Measurements from ENCODE around the gene KRCC1.
"Not testable (repeated sequence)": the region's sequence is repeated elsewhere in the genome, so short reads cannot be mapped to it uniquely, and the experiment has no call there.

The KRCC1 gene

GRCh38 chr2:88074854-88075292 lies 19.3 kb upstream of the KRCC1 start:
- DNase-seq = no peak

- no peak for DNase-seq
Measured at GRCh38 chr2:88074150-88074549, 18.6 kb upstream of the KRCC1 start.

GRCh38 chr2:88071365-88071764 lies 15.8 kb upstream of the KRCC1 start:
- DNase-seq = no peak

DNA sequence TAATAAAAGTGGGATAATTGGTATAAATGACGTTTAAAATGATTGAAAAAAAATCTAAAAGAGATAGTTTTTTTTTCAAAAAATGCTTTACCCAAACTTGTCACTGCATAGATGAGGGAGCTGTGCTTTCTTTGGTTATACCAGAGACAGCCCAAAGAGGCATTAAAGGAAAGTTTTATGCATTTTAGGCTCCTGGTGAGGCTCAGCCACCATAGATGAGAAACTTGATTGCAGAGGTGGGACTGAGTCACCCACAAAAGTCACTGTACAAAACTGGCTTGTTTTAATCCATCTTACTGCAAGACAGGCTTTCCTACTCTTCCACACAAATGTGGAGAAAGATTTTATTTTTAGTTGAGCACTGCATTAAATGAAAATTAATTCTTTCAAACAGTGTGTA lies 14.5 kb upstream of the KRCC1 start:
- no peak for DNase-seq

- no peak for DNase-seq
Measured at GRCh38 chr2:88069117-88069516, 13.5 kb upstream of the KRCC1 start.

- no peak for DNase-seq
Measured at GRCh38 chr2:88068044-88068443, 12.5 kb upstream of the KRCC1 start.

- DNase-seq = no peak
Measured at GRCh38 chr2:88067598-88067997, 12.0 kb upstream of the KRCC1 start, which contains the start of gene SMYD1. Gene SMYD1 (plus strand): TSS chr2:88067825. CDS start chr2:88067865, 40 bp downstream.

GRCh38 chr2:88067189-88067588 lies 11.6 kb upstream of the KRCC1 start:
- no peak for DNase-seq

GRCh38 chr2:88066543-88066942 lies 11.0 kb upstream of the KRCC1 start:
- no peak for DNase-seq

DNA sequence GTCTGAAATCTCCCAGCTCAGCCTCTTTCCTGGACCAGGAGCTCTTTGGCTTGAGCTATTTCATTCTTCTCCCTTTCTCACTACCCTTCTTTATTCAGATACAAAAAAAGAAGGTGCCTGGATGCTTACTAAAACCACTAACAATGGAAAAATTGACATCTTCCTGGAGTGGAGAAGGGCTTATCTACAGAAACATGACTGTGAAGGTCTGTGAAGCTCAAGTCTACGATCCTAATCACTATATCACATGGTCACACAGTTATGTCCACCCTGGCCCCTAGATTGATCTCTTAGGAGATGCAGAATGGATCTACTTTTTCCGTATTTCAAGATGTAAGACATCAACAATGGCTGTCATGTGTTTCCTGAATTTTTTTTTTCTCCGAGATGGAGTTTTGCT lies 5.7 kb upstream of the KRCC1 start:
- no peak for DNase-seq

DNA sequence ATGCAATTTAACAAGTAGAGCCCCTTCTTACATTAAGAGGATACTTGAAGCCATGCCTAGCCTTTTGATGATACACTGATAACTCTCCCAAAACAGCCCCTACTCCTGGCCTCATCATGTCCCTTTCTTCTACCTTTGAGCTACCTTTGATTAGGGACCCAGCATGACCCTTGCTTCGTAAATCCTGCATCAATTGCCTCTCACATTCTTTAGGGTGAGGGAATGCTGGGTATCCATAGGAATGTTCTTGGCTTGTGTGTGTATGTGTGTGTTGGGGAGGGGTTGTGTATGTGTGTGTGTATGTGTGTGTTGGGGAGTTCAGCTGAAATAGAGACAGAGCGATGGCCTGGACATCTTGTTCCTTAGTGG lies 5.3 kb upstream of the KRCC1 start:
- DNase-seq = no peak

GRCh38 chr2:88059979-88060906 lies 4.7 kb upstream of the KRCC1 start:
- DNase-seq = peak; percentile 47

DNA sequence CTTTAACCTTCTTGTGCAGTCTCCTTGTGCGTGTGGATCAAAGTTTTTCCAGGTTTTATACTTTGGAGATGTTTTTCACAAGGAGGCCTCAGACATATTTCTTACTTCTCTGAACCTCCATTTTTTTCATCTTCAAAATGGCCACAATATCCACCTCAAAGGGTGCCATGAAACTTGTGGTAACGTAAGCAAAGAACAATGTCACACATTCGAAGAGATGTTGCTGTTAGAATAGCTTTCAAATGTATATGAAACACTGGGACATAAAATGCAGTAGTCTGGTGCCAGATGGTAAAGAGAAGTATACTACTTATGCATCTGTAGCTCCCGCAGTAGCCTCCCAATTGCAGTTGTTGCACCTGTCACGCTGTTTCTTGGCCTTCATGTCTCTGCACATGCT lies 2.6 kb upstream of the KRCC1 start:
- no peak for DNase-seq

DNA sequence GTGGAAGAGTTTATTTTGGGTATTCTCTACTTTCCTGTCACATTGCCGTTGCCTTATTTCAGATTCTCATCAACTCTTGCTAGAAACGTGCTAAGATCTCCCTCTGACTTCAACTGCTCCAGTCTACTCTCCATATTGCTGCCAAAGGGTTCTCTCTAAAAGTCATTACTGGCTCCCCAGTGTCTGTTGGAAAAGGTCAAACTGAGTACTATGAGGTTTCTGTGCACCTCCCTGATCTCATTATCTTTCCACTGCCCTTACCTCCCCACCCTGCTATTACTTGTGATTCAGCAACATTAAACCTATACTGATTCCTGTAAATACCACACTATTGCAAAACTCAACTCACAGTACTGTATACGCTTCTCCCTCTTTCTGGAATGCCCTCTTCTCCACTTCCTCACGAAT lies 1.9 kb upstream of the KRCC1 start:
- DNase-seq = no peak

GRCh38 chr2:88054782-88055370 lies 707 bp downstream of the KRCC1 start:
- no peak for DNase-seq

DNA sequence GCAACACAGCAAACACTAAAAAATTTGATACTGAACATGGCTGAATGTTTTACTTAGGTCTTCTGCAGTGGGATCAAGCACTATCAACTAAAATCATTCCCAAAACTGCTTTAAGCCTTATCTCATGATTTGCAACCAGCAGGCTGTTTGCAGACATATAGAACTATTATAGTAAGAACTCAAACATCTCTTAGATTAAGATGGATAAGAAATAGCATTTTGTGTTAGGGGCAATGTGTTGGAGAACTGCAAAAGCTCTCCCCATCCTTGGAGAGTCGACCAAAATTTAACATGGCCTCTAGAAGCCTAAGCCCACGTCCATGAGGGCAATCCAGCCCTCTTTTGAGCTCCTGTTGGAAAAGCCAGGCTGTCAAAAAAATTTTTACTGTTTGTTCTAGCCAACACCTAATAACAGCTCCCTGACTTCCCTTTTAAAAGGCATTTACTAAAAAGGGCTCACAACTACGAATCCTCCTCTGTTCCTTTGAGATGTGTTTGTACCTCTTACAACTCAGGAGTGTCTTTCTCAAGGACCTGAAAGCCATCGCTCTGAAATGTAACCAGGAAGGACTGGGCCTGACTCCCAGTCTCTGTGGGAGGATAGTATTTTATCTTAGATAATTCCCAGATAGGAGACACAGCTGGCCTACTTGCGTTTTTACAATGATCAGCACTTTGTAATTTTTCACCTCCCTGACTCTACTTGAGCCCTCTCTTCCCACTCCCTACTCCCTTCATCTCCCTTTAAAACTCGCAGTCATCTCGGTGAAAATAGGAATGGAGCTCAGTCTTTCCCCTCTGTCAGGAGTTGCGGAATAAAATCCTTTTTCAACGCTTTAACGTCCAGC lies 1.4 kb downstream of the KRCC1 start:
- no peak for DNase-seq

DNA sequence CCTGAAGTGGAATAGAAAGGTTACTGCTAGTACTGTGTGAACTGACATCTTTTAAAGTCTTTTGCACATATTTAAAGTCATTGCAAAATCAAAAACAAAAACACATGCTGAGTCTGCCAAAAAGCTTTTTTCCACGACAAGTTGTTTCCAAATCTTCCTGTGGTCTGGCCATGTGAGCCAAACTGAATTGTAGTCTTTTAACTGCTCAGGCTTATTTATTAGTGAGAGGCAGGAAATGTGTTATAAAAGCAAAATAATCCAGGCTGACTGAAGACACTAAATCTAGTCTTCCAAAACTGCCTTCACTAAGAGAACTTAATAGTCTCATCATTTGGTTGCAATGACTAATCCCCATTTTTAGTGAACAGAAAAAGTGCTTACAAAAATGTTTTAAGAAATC lies 2.3 kb downstream of the KRCC1 start:
- no peak for DNase-seq

- no peak for DNase-seq
Measured at GRCh38 chr2:88051792-88052191, 3.8 kb downstream of the KRCC1 start.

- no peak for DNase-seq
Measured at GRCh38 chr2:88049622-88050021, 6.0 kb downstream of the KRCC1 start.

DNA sequence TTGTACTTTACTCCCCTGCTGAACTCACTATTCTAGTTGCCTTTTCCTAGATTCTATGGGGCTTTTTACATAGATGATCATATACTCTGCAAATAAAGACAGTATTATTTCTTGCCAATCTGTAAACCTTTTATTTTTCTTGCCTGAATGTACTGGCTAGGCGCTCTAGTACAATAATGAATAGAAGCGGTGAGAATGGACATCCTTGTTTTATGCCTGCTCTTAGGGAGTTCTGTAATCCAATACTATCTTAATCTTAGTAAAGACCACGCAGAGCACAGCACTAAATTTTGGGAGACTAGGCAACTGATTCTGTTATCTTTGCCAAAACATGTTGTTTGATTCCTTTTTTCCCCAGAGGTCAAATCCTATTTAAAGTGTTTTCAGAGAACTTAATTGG lies 7.0 kb downstream of the KRCC1 start:
- no peak for DNase-seq

GRCh38 chr2:88045561-88045960 lies 10.0 kb downstream of the KRCC1 start:
- DNase-seq = not testable (repeated sequence)

DNA sequence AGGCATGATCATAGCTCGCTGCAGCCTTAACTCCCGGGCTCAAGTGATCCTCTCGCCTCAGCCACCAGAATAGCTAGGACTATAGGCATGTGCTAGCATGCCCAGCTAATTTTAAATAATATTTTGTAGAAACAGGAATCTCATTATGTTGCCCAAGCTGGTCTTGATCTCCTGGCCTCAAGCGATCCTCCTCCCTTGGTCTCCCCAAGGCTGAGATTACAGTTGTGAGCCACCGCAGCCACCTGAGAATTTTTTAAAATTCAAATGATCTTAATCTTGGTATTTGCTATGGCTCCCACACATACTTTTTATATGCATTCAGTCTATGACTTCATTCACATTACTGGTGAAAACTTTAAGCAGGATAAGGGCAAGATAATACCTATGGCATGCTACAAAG lies 13.1 kb downstream of the KRCC1 start:
- DNase-seq = no peak
